EL (cell line): ENCODE measurements around the gene EFCAB5.
"Not testable (repeated sequence)": the region's sequence is repeated elsewhere in the genome, so short reads cannot be mapped to it uniquely, and the experiment has no call there.

ENCODE experiments used
- DNase-seq: peaks from one replicate; pipeline ENCODE4 v3.0.0-alpha.2; 2016

The EFCAB5 gene

DNA sequence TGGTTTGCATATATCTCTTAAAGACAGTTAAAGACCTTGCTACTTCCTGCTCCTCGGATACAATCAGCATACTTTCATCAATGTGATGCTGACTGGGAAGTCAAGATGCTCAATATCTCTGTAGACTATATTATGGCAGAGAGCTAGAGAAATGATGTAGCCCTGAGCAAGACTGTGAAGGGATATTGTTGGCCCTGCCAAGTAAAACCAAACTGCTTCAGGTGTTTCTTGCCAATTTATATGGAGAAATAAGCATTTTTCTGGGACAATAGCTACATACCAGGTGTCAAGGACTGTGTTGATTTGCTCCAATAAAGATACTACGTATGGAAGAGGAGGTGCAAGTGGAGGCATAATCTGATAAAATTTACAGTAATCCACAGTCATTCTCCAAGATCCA is 4.7 kb upstream of the EFCAB5 start:
- DNase-seq: no peak

DNA sequence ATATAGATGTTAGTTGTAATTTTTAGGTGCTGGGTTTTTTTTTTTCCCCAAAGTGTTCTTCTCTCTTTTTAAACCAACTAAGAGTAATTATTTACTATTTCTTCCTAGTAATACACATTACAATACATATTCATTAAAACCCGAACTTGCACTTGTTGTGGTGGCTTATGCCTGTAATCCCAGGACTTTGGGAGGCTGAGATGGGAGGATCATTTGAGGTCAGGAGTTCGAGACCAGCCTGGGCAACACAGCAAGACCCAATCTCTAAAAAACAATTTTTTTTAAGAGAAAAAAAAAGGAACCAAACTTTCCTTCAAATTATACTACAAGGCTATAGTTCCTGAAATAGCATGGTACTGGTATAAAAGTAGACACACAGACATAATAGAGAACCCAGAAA is 3.8 kb downstream of the EFCAB5 start:
- DNase-seq: no peak

DNA sequence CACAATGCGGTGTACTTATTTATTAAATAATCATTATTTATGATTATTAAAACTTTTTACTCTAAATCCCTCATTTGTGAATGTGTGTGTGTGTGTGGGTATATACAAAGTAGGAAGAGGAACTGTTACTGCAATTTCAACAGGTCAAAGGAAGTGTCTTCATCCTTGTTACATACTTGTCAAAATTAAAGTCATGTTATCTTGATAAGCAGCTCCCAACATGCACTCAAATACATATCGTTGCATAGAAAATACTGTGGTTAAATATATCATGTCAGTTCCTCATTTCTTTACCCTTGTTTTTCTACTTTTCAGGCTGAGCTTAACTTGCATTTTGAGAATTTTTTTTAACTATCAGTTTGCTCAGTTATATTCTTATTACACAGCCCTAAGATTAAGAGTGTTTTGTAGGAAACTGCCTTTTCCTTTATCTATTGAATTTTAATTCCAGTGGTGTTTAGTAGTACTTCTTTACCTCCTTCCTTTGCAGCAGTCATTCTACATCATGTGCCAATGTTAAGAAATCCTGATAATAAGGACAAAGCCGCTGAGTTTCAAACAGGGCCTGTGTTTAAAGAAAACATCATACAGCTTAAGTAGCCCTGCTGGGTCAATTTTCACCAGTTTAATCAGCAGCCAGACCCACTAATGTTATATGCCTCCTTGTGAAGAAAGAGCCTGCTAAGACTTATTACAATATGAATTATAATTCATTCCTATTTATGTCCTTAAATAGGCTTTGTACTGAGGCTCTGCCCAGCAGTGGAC is 7.2 kb downstream of the EFCAB5 start:
- DNase-seq: no peak

DNA sequence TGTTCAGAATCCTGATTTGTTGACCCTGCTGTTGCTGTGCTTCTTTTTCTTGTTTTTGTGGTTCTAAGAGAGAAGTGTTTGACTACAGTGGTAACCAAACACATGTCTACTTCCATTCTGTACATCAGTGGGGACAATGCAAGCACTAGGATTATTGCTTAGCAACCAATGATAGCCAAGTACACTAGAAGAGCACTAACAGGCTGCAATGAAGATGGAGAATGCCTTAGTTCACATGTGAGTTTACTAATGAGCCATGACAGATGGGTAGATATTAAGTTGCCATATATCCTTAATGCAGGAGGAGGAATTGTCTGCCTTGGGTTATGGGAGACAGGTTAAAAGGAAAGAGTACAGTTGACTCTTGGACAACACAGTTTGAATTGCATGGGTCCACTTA is 8.3 kb downstream of the EFCAB5 start:
- no peak for DNase-seq

DNA sequence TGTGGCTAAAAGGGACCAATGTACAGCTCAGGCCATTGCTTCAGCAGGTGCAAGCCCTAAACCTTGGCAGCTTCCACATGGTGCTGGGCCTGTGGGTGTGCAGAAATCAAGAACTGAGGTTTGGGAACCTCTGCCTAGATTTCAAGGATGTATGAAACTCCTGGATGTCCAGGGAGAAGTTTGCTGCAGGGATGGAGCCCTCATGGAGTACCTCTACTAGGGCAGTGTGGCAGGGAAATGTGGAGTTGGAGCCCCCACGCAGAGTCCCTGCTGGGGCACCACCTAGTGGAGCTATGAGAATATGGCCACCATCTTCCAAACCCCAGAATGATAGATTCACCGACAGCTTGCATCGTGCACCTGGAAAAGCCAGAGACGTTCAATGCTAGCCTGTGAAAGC is 13.0 kb downstream of the EFCAB5 start:
- DNase-seq: no peak

DNA sequence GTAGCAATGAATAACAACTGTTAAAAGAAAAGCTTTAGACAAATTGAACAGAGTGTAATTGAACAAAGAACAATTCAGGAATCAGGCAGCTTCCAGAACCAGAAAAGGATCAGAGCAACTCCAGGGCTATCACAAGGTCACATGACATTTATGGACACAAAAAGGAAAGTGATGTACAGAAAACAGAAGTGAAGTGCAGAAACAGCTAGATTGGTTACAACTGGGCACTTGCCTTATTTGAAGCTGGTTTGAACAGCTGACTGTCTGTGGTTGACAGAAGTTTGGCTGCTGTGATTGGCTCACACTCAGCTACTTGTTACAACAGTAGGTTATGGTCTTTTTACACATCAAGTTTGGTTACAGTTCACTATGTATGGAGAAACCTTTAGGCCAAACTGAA is 14.8 kb downstream of the EFCAB5 start:
- no peak for DNase-seq

DNA sequence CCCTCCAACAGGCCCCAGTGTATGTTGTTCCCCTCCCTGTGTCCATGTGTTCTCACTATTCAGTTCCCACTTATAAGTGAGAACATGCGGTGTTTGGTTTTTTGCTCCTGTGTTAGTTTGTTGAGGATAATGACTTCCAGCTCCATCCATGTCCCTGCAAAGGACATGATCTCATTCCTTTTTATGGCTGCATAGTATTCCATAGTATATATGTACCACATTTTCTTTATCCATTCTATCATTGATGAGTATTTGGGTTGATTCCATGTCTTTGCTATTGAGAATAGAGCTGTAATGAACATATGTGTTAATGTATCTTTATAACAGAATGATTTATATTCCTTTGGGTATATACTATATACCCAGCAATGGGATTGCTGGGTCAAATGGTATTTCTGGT is 16.1 kb downstream of the EFCAB5 start:
- DNase-seq: not testable (repeated sequence)

DNA sequence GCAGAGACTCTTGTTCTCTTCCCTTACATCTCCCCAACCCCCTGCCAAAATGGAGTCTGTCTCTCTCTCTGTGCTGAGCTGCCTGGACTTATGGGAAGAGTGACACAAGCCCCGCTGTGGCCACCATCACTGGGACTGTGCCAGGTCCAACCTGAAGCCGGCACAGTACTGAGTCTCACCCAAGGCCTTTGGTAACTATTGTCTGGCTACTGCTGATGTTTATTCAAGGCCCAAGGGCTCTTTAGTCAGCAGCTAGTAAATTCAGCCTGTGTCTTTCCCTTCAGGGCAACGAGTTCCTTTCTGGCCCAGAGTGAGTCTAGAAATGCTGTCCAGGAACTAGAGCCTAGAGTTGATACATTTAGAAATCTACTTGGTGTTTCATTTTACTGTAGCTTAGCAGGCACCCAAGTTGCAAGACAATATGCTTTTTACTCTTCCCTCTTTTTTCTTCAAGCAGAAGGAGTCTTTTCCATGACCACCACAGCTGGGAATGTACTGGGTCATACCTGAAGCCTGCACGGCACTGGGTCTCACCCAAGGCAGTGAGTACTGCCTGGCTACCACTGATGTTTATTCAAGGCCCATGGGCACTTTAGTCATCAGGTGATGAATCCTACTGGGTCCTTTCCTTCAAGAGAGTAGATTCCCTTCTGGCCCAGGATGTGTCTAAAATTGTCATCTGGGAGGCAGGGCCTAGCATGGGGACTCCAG is 17.7 kb downstream of the EFCAB5 start:
- peak; percentile 58 for DNase-seq

DNA sequence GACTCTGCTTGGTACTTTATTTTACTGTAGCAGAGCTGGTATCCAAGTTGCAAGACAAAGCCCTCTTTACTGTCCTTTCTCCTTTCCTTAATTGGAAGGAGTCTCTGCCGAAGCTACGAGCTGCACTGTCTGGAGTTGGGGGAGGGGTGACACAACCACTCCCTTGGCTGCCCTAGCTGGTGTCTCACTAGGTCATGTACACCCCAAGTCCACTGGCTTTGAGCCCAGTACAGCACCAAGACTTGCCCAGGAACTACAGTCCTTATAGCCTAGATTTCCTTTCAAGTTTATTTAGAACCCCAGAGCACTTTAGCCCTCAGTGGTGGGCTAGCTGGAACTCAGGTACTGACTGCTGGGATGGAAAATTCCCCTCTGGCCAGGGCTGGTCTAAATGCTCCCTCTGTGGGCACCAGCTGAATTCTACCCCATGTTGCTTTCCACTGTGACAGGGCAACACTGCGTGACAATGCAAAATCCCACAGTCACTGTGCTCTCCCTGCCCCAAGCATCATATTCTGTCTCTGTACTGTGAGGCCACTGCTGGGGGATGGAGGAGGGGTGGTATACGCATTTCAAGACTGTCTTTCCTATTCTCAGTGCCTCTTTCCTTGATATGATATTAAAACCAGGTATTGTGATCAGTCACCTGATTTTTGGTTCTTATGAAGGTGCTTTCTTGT is 18.4 kb downstream of the EFCAB5 start:
- DNase-seq: peak; percentile 33

DNA sequence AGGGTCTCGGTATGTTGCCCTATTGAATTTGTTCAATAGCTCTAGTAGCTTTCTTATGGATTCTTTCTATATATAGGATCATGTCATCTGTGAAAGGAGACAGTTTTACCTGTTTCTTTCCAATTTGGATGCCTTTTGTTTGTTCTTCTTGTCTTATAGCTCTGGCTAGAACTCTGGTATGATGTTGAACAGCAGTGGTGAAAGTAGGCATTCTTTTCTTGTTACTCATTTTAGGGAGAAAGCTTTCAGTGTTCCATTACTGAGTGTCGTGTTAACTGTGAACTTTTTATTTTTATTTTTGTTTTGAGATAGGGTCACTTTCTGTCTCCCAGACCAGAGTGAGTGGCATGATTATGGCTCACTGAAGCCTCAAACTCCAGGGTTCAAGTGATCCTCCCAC is 21.2 kb downstream of the EFCAB5 start:
- peak; percentile 17 for DNase-seq

DNA sequence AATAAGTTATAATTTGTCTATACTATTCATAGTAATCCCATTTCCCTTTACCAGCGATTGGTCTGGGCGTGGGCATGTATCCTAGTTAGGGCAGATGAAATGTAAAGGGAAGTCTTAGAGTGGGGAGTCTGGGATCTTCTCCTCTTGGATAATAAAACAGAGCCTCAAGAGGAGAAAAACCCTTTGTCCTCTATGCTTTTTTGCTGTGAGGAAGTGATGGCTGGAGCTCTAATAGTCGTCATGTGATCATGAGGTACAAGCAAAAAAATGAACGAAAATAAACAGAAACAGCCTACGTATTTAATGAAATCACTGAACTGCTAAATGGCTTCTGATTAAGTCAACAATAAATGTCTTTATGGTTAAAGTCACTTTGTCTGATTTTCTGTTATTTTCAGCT is 26.8 kb downstream of the EFCAB5 start:
- no peak for DNase-seq

DNA sequence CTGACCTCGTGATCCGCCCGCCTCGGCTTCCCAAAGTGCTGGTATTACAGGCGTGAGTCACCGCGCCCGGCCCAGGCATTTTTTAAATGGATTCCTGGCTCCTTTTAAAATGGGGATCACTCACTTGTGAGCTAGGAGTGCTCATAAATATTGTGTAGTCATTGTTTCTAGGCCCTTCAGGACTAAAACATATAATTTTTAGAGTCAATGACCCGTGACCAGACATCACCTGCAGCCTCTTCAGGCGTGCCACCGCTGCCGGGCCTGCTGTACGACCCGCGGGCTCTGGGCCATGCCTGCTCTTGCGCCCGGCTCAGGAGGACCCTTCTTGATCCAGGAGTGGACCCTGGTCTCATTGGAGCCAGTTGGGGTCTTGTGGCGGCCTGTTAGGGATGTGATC is 30.8 kb downstream of the EFCAB5 start:
- no peak for DNase-seq

DNA sequence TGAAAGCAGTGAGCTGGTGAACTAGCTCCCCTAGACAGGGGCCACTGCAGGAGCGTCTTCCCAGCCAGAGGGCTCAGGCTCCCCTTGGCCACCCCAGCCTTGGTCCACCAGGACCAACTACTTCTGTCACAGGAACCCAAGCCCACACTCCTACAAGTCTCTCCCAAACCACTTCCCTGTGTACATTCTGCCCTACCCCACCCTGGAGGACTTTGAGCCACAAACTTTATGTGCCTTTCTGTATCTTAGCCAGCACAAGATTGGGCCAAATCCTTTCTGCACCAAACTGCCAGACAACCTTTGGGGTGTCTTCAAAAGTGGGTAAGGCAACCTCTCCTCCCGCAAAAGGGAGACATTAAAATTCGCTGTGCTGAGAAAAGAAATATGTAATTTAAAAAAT is 31.6 kb downstream of the EFCAB5 start:
- no peak for DNase-seq

DNA sequence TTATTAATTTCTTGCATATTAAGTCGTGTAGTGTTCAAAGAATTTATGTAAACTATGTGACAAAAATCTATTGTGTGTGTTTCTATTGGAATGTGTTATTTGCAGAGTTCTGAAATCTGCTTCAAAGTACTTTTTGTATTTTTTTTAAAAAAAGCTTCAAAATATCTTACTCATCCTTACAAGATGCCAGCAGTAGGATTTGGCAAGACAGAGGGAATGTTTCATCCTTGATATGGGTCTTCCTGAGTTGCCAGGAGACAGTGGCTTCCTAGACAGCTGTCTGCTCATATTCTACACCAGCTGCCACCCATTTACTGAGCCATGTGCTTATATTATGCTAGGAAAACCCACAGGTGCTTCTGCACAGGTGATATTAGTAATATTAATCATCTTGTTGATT is 36.4 kb downstream of the EFCAB5 start:
- DNase-seq: peak; percentile 40

DNA sequence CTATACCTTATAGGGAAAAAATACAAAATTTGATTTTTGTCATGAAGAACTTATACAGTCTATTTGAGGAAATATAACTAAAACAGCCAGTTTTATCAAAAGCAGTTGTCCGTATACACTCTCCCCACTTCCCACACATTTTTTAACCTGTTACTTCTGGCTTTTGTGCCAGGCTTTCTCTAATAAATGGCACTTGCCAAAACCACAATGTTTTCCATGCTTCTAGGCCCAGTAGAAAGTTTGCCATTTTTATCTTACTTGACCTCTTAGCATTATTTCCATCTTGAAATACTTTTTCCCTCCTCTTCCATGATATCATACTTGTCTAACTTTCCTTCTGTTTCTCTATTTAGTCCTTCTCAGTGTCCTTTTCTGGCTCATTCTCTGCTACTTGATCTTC is 38.8 kb downstream of the EFCAB5 start:
- DNase-seq: no peak

DNA sequence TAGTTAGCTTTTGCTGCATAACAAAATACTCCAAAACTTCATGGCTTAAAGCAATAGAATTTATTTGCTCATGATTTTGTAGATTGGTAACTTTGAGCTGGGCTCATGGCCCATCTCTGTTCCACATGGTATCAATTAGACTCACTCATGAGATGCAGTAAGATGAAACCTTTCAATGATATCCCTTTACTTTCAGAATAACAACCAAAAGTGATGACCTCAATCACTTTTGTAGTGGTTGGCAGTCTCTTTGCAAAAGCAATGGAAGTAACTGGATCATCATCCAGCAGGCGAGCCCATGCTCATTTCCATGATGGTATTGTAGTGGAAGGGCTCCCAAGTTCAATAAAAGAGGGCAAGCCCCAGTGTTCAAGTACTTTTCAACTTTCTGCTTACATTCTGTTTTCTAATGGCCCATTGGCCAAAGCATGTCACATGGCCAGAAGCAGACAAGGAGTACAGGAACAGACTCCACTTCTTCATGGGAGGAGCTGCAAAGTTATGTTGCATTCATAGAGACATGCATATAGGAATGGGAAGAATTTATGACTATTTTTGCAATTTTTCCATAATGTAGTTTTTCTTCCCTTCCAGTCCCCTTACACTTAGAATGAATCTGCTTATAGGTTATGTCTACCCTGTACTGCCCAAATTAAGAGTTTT is 41.7 kb downstream of the EFCAB5 start:
- no peak for DNase-seq

DNA sequence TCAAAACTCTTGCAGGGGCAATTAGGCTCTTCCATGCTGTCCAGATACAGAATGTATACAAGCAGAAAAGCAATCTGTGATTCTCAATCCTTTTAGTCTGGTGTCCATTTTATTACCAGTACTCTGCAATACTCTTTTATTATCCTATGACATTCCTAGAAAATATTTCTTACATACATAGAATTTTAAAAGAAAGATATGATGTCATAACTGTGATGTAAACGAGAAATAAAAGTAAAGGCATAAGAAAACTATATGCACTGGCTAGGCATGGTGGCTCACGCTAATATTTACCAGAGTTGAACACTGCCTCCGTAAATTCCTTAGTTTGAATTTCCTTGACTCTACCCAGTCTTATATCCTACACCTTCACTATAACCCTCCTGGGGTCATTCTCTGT is 55.0 kb downstream of the EFCAB5 start:
- DNase-seq: no peak

DNA sequence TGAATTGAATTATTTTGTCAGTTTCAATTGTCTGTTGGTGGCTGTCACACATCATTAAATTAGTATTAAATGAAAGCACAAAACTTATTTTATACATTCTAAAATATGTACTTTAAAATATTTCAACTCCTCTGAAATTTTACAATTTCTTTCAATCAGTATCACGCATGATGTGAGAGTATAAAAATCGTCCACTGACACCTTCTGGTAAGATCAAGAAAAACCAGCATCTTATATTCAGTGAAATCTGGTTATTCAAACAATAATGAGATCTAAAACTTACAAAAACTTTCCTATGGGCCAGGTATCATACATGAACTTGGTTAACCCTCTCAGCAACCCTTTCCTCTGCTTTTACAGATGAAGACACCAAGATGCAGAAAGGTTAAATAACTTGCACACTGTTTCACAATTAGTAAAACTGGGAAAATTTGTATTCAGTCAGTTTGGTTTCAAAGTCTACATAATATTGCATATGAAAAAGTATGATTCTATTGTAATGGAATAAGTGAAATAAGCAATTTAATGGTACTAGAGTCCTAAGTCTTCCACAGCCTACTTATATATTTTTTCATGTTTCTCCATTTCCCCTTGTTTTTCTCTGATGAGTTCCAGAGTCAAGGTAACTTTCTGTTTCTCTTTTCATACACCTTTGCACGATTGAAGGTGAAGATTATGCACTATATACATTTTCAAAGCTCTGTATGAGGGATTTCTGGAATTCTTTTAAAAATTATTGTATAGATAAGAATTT is 58.7 kb downstream of the EFCAB5 start:
- DNase-seq: no peak

DNA sequence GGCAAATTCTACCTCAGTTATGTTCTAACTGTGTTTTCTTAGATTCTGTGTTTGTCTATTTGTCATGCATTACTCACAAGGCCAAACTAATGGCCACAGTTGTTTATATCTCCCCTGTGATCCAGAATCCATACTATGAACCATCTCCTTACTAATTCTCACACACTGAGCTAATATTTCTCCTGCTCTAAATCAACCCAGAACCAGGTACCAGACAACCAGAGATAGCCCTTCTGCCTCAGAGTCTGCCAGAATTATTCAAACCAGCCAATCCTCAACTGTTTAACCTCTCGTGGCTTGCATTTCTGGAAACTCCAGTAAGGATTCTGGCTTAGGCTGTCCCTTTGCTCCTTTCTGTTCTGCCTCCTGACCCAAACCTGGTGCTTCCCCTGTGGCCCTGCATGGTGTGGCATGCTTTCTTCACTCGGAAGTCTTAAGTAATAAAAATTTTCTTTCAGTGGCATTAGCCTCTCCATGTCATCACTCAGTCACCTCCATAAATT is 59.4 kb downstream of the EFCAB5 start:
- DNase-seq: peak; percentile 14

DNA sequence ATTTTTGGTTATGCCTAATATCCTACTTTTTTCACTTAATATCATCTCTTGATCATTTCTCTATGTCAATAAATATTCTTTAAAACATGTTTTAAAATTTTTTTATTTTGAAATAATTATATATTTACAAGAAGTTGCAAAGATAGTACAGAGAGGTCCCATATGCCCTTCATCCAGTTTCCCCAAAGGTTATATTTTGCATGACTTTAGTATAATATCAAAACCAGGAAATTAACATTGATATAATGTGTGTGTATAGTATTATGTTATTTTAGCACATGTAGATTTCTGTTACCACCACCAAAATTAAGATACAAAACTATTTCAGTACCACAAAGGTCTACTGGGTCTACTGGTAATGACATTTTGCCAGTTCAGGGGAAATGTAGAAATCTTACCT is 60.7 kb downstream of the EFCAB5 start:
- no peak for DNase-seq

DNA sequence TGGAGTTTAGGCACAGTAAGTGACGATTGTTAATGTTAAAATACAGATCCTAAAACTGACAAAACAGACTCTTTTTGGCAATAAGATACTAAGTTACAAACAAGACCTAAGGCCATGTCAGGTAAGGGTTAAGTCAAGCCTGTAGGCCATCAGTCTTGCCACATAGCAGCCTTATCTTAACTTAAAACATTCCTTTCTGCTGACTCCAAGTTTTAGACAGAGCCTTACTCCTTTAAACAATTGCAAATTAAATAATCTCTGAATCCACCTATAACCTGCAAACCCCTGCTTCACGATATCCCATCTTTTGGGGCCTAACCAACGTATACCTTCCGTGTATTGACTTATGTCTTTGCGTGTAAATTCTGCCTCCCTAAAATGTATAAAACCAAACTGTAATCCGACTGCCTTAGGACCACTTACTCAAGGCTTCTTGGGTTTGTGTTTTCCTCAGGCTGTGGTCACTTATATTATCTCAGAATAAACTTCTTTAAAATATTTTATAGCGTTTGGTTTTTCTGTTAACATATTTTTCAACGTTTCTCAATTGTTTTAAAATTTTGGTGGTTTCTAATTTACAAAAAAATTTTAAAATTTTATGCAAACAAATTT is 64.4 kb downstream of the EFCAB5 start:
- DNase-seq: peak; percentile 36

DNA sequence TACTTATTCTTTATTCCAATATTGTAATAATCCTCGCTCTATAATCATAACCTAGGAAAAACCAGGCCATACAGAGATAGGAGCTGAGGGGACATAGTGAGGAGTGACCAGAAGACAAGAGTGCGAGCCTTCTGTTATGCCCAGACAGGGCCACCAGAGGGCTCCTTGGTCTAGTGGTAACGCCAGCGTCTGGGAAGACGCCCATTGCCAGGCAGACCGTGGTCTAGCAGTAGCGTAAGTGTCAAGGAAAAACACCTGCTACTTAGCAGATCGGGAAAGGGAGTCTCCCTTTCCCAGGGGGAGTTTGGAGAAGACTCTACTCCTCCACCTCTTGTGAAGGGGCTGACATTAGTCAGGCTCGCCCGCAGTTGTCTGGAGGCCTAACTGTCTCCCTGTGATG is 70.5 kb downstream of the EFCAB5 start:
- not testable (repeated sequence) for DNase-seq
